ENCODE data around the gene CCDC149.

Gene CCDC149

GRCh38 chr4:24772061-24772705 is 140.7 kb downstream of the CCDC149 start:
- DNase-seq: no peak

- no peak for DNase-seq
Measured at GRCh38 chr4:24771241-24771640, 141.6 kb downstream of the CCDC149 start.

GRCh38 chr4:24770667-24771066 is 142.2 kb downstream of the CCDC149 start:
- no peak for DNase-seq

- DNase-seq: no peak
Measured at GRCh38 chr4:24770032-24770584, 142.7 kb downstream of the CCDC149 start.

GRCh38 chr4:24769571-24769970 is 143.3 kb downstream of the CCDC149 start:
- DNase-seq: no peak

- no peak for DNase-seq
Measured at GRCh38 chr4:24768604-24769003, 144.2 kb downstream of the CCDC149 start.

GRCh38 chr4:24768006-24768405 is 144.8 kb downstream of the CCDC149 start:
- no peak for DNase-seq

GRCh38 chr4:24765376-24765988 is 147.4 kb downstream of the CCDC149 start:
- no peak for DNase-seq

- DNase-seq: no peak
Measured at GRCh38 chr4:24764345-24764744, 148.5 kb downstream of the CCDC149 start.

- DNase-seq: no peak
Measured at GRCh38 chr4:24763631-24764297, 149.1 kb downstream of the CCDC149 start.

Data from CD4-positive, alpha-beta T cell treated with Interleukin-4 for 4 hours (primary cell).